GM12891 (cell line): Measurements from ENCODE around the gene KIFAP3. TPM values are rescaled to one million over a fixed set of nuclear protein-coding genes. Genes with fewer than 3 reads are reported as not detected.
"Not testable (repeated sequence)": the region's sequence is repeated elsewhere in the genome, so short reads cannot be mapped to it uniquely, and the experiment has no call there.

Experiments
- DNase-seq: peaks from one replicate; pipeline ENCODE4 v3.0.0; 2011; ENCODE audit warnings: low spot score; ENCODE audit not compliant: insufficient read length
- FAIRE-seq: peaks from 2 replicates; lab custom pipeline; 2011; peaks lifted over from hg19 to GRCh38; lab: Jason Lieb, UNC
- PAX5 ChIP-seq: IDR thresholded peaks from 2 replicates; pipeline ENCODE4 v1.6.1; 2011; ENCODE audit warnings: low read length, moderate library complexity, mild to moderate bottlenecking; ENCODE audit not compliant: insufficient read depth, severe bottlenecking
- POLR2A ChIP-seq: IDR thresholded peaks from 2 replicates; pipeline ENCODE4 v1.6.1; 2011; ENCODE audit warnings: low read depth, low read length, control low read depth
- POLR2AphosphoS5 ChIP-seq: IDR thresholded peaks from 2 replicates; pipeline ENCODE4 v1.6.1; 2011; ENCODE audit warnings: low read depth, low read length, control low read depth
- POU2F2 ChIP-seq: IDR thresholded peaks from 2 replicates; pipeline ENCODE4 v1.6.1; 2011; ENCODE audit warnings: low read depth, mild to moderate bottlenecking, control low read depth, low read length, moderate library complexity
- SPI1 ChIP-seq: IDR thresholded peaks from 2 replicates; pipeline ENCODE4 v1.6.1; 2011; ENCODE audit warnings: low read depth, low read length, control low read depth
- TAF1 ChIP-seq: IDR thresholded peaks from 2 replicates; pipeline ENCODE4 v1.6.1; 2011; ENCODE audit warnings: low read depth, low read length, control low read depth
- polyA plus RNA-seq: library from polyadenylated mRNA; unstranded; fragments of >200 nt; gene quantifications from one replicate; pipeline ENCODE4 v1.2.1, GENCODE V29; 2012; ENCODE audit warnings: low read depth, missing spikeins, inconsistent platforms; ENCODE audit not compliant: missing spikeins

The KIFAP3 gene
- polyA plus RNA-seq, result 9.2 TPM

GRCh38 chr1:170074250-170075157, at the start of gene KIFAP3:
KIFAP3 (minus strand) TSS chr1:170074695; CDS start chr1:170074467, 228 bp downstream.
- FAIRE-seq, result peak; percentile 99
- TF ChIP-seq SPI1, result no peak
- no peak for TF ChIP-seq POLR2A
- no peak for TF ChIP-seq TAF1
- no peak for TF ChIP-seq PAX5
- no peak for TF ChIP-seq POU2F2
- DNase-seq, result peak; percentile 62

- FAIRE-seq (no peak), DNase-seq (no peak)
Observed at GRCh38 chr1:170122366-170122765, 47.9 kb upstream of the KIFAP3 start.

GRCh38 chr1:170114906-170115305, 40.4 kb upstream of the KIFAP3 start:
- DNase-seq, result no peak
- FAIRE-seq, result no peak
- no peak for TF ChIP-seq TAF1
- no peak for TF ChIP-seq POLR2A
- no peak for TF ChIP-seq PAX5
- no peak for TF ChIP-seq POU2F2
- TF ChIP-seq POLR2AphosphoS5, result no peak
- no peak for TF ChIP-seq SPI1

More at GRCh38 chr1:170122366-170122765, 47.9 kb upstream of the KIFAP3 start:
- TF ChIP-seq POLR2A (no peak), TAF1 (no peak), SPI1 (no peak), POLR2AphosphoS5 (no peak), PAX5 (no peak), POU2F2 (no peak)

GRCh38 chr1:170113140-170113539, 38.6 kb upstream of the KIFAP3 start:
- FAIRE-seq, DNase-seq: not testable (repeated sequence)

GRCh38 chr1:170097449-170097948, 23.0 kb upstream of the KIFAP3 start:
- no peak for DNase-seq
- TF ChIP-seq POU2F2 (no peak), PAX5 (no peak), TAF1 (no peak), POLR2A (no peak), SPI1 (no peak), POLR2AphosphoS5 (no peak)
- FAIRE-seq, result no peak

- TF ChIP-seq TAF1, result no peak
- no peak for FAIRE-seq
- no peak for DNase-seq
Observed at GRCh38 chr1:170096806-170097340, 22.4 kb upstream of the KIFAP3 start.

- DNase-seq (no peak), FAIRE-seq (no peak)
- TF ChIP-seq POLR2A, result no peak
- no peak for TF ChIP-seq POLR2AphosphoS5
- TF ChIP-seq SPI1, result no peak
- no peak for TF ChIP-seq TAF1
- no peak for TF ChIP-seq POU2F2
- no peak for TF ChIP-seq PAX5
Observed at GRCh38 chr1:170095976-170096748, 21.7 kb upstream of the KIFAP3 start.

GRCh38 chr1:170094697-170095616, 20.5 kb upstream of the KIFAP3 start:
- FAIRE-seq, result not testable (repeated sequence)

GRCh38 chr1:170086399-170087032, 12.0 kb upstream of the KIFAP3 start:
- FAIRE-seq (no peak), DNase-seq (no peak)
- TF ChIP-seq POU2F2 (no peak), POLR2AphosphoS5 (no peak), POLR2A (no peak), SPI1 (no peak), PAX5 (no peak), TAF1 (no peak)

More at GRCh38 chr1:170094697-170095616, 20.5 kb upstream of the KIFAP3 start:
- not testable (repeated sequence) for DNase-seq

- DNase-seq, result no peak
- no peak for FAIRE-seq
- TF ChIP-seq POU2F2 (no peak), POLR2A (no peak), PAX5 (no peak), POLR2AphosphoS5 (no peak), SPI1 (no peak), TAF1 (no peak)
Observed at GRCh38 chr1:170085091-170085490, 10.6 kb upstream of the KIFAP3 start.
